IPS DF 6.9 (cell line): ENCODE data around the gene PLK5.

Source experiments
- DNase-seq: peaks from one replicate; pipeline ENCODE4 v3.0.0-alpha.2; 2013; ENCODE audit warnings: low read depth, low spot score
- H3K27ac ChIP-seq: one replicate; pipeline ENCODE4 v1.5.1; 2013; ENCODE audit warnings: low read length, control low read depth
- H3K27me3 ChIP-seq: 2 replicates; pipeline ENCODE4 v1.6.1; 2013; ENCODE audit warnings: mild to moderate bottlenecking, low read length; ENCODE audit not compliant: control insufficient read depth, insufficient read depth
- H3K36me3 ChIP-seq: 2 replicates; pipeline ENCODE4 v1.6.1; 2013; ENCODE audit warnings: low read length; ENCODE audit not compliant: control insufficient read depth, insufficient read depth
- H3K4me1 ChIP-seq: 2 replicates; pipeline ENCODE4 v1.6.1; 2013; ENCODE audit warnings: low read length; ENCODE audit not compliant: control insufficient read depth, insufficient read depth
- H3K4me3 ChIP-seq: 2 replicates; pipeline ENCODE4 v1.5.1; 2013; ENCODE audit warnings: mild to moderate bottlenecking, low read length
- H3K9me3 ChIP-seq: 2 replicates; pipeline ENCODE4 v1.6.1; 2013; ENCODE audit warnings: low read length, inconsistent platforms; ENCODE audit not compliant: control insufficient read depth, insufficient read depth
- WGBS: extraction: QIAGEN DNeasy Blood & Tissue Kit; methylation state at CpG from one replicate; pipeline ENCODE4 v1.1.7; 2013; ENCODE audit warnings: mixed read lengths, missing lambda C conversion rate; ENCODE audit not compliant: insufficient read length, insufficient coverage; 5-methylcytosine and 5-hydroxymethylcytosine counted together

The PLK5 gene

GRCh38 chr19:1483131-1483978, 40.5 kb upstream of the PLK5 start:
- no CpG with 5 or more reads among the region's 77 CpGs for WGBS
- Histone ChIP-seq H3K4me1 (peaks cover 2% of the 10 kb centered on the region; the same call in 1 of the 2 replicates), H3K9me3 (no peaks in the 10 kb centered on the region), H3K36me3 (peaks cover 3% of the 10 kb centered on the region; the same call in 1 of the 2 replicates), H3K27me3 (no peaks in the 10 kb centered on the region), H3K27ac (no peak overlapping the region), H3K4me3 (no peak overlapping the region)
- no peak for DNase-seq

GRCh38 chr19:1483979-1484428, 39.9 kb upstream of the PLK5 start:
- H3K27ac ChIP-seq: no peak overlapping the region
- no peak for DNase-seq
- no peaks in the 10 kb centered on the region for H3K27me3 ChIP-seq
- no CpG with 5 or more reads among the region's 23 CpGs for WGBS
- H3K4me1 ChIP-seq: peaks cover 2% of the 10 kb centered on the region; the same call in 1 of the 2 replicates
- no peaks in the 10 kb centered on the region for H3K9me3 ChIP-seq
- H3K36me3 ChIP-seq: peaks cover 3% of the 10 kb centered on the region; the same call in 1 of the 2 replicates
- no peak overlapping the region for H3K4me3 ChIP-seq

- no peak overlapping the region for H3K4me3 ChIP-seq
- H3K27me3 ChIP-seq: peaks cover 4% of the 10 kb centered on the region; the same call in 1 of the 2 replicates
- WGBS: no CpG with 5 or more reads among the region's 56 CpGs
- no peak for DNase-seq
- peaks cover 3% of the 10 kb centered on the region; the same call in 1 of the 2 replicates for H3K36me3 ChIP-seq
- no peak overlapping the region for H3K27ac ChIP-seq
- H3K4me1 ChIP-seq: peaks cover 2% of the 10 kb centered on the region; the same call in 1 of the 2 replicates
- no peaks in the 10 kb centered on the region for H3K9me3 ChIP-seq
Measured at GRCh38 chr19:1486720-1487575, 36.9 kb upstream of the PLK5 start.

GRCh38 chr19:1487576-1488281, 36.1 kb upstream of the PLK5 start:
- H3K4me3 ChIP-seq: no peak overlapping the region
- DNase-seq: no peak
- H3K27ac ChIP-seq: no peak overlapping the region
- no CpG with 5 or more reads among the region's 40 CpGs for WGBS
- H3K36me3 ChIP-seq: peaks cover 3% of the 10 kb centered on the region; the same call in 1 of the 2 replicates
- H3K27me3 ChIP-seq: peaks cover 4% of the 10 kb centered on the region; the same call in 1 of the 2 replicates
- H3K4me1 ChIP-seq: no peaks in the 10 kb centered on the region; the same call in 1 of the 2 replicates
- H3K9me3 ChIP-seq: no peaks in the 10 kb centered on the region

GRCh38 chr19:1488282-1488601, 35.6 kb upstream of the PLK5 start:
- DNase-seq: no peak
- Histone ChIP-seq H3K9me3 (no peaks in the 10 kb centered on the region), H3K27ac (no peak overlapping the region), H3K4me1 (no peaks in the 10 kb centered on the region), H3K27me3 (peaks cover 4% of the 10 kb centered on the region; the same call in 1 of the 2 replicates), H3K36me3 (peaks cover under 1% of the 10 kb centered on the region; the same call in 1 of the 2 replicates), H3K4me3 (no peak overlapping the region)
- WGBS: no CpG with 5 or more reads among the region's 11 CpGs

- DNase-seq: no peak
- Histone ChIP-seq H3K27me3 (peaks cover 4% of the 10 kb centered on the region; the same call in 1 of the 2 replicates), H3K27ac (no peak overlapping the region), H3K4me3 (peak overlapping the region; percentile 60; the same call in 1 of the 2 replicates), H3K4me1 (no peaks in the 10 kb centered on the region), H3K9me3 (no peaks in the 10 kb centered on the region), H3K36me3 (no peaks in the 10 kb centered on the region)
- no CpG with 5 or more reads among the region's 37 CpGs for WGBS
Measured at GRCh38 chr19:1489463-1490310, 34.2 kb upstream of the PLK5 start.

GRCh38 chr19:1490311-1491113, 33.4 kb upstream of the PLK5 start, which contains the start of gene PCSK4:
PCSK4 (minus strand) TSS chr19:1490350; CDS start chr19:1490346, 4 bp downstream.
- H3K27me3 ChIP-seq: peaks cover 4% of the 10 kb centered on the region; the same call in 1 of the 2 replicates
- H3K4me1 ChIP-seq: no peaks in the 10 kb centered on the region
- no peaks in the 10 kb centered on the region for H3K9me3 ChIP-seq
- H3K27ac ChIP-seq: no peak within 1 kb of the TSS
- no CpG with 5 or more reads among the region's 74 CpGs for WGBS
- H3K4me3 ChIP-seq: peak within 1 kb of the TSS; percentile 70; the same call in 1 of the 2 replicates
- DNase-seq: peak; percentile 85
- H3K36me3 ChIP-seq: no peaks in the 10 kb centered on the region

- peaks cover 4% of the 10 kb centered on the region; the same call in 1 of the 2 replicates for H3K27me3 ChIP-seq
- H3K9me3 ChIP-seq: no peaks in the 10 kb centered on the region
- no peaks in the 10 kb centered on the region for H3K36me3 ChIP-seq
- H3K4me1 ChIP-seq: no peaks in the 10 kb centered on the region
- H3K4me3 ChIP-seq: peak within 1 kb of the TSS; percentile 70; the same call in 1 of the 2 replicates
- no peak within 1 kb of the TSS for H3K27ac ChIP-seq
- no CpG with 5 or more reads among the region's 73 CpGs for WGBS
- DNase-seq: no peak
Measured at GRCh38 chr19:1491114-1491848, 32.6 kb upstream of the PLK5 start, which contains the start of gene REEP6. REEP6 (plus strand) TSS chr19:1491181; CDS start chr19:1491270, 89 bp downstream.
